SJSA1 (cell line): Measurements from ENCODE around the gene SPSB1. TPM values are rescaled to one million over a fixed set of nuclear protein-coding genes. Genes with fewer than 3 reads are reported as not detected.

Source experiments
- DNase-seq, 2 experiments: peaks; one replicate each; pipeline ENCODE4 v3.0.0-alpha.2; 2015 to 2020; ENCODE audit warnings: low spot score in 2 of 2, low read depth in 1 of 2
- H3K27ac ChIP-seq: fragments of 250-450 bp; sonication (Bioruptor Pico); 2 replicates; pipeline ENCODE4 v1.5.1; 2020; ENCODE audit warnings: mild to moderate bottlenecking, moderate library complexity
- H3K27me3 ChIP-seq: fragments of 250-450 bp; sonication (Bioruptor Pico); replicated peaks from 2 replicates; pipeline ENCODE4 v1.5.1; 2020; ENCODE audit warnings: mild to moderate bottlenecking, moderate library complexity
- H3K36me3 ChIP-seq: fragments of 250-450 bp; sonication (Bioruptor Pico); 2 replicates; pipeline ENCODE4 v1.5.1; 2020; ENCODE audit warnings: mild to moderate bottlenecking
- H3K4me1 ChIP-seq: fragments of 250-450 bp; sonication (Bioruptor Pico); replicated peaks from 2 replicates; pipeline ENCODE4 v1.6.1; 2021; ENCODE audit warnings: mild to moderate bottlenecking
- H3K4me3 ChIP-seq: fragments of 250-450 bp; sonication (Bioruptor Pico); 2 replicates; pipeline ENCODE4 v1.5.1; 2020; ENCODE audit warnings: mild to moderate bottlenecking
- H3K9me3 ChIP-seq: fragments of 250-450 bp; sonication (Bioruptor Pico); replicated peaks from 2 replicates; pipeline ENCODE4 v1.5.1; 2020; ENCODE audit warnings: mild to moderate bottlenecking
- total RNA-seq: library from RNA; depleted of rRNA; stranded (reverse); fragments of >200 nt; shearing (Covaris generic); gene quantifications from 2 replicates; pipeline ENCODE4 v1.2.3, GENCODE V29; 2014

SPSB1 gene
- total RNA-seq, 1 experiment from 2014 or later: 24.4 TPM

DNA sequence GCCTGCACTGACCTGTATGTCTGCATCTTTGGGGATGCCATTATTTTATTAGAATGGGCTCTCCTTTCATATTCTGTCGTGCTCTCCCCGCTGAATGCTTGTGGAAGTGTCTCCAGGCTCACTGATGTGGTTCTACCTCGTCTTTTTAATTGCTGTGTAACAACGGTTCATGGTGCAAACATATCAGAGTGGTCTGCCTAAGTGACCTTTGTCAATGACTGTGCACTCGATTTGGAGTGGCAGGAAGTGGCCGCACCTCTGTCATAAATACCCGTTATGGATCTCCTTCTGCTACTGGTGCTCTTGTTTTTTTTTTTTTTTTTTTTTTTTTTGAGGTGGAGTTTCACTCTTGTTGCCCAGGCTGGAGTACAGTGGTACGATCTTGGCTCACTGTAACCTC, 38.3 kb downstream of the SPSB1 start:
- DNase-seq: no peak

DNA sequence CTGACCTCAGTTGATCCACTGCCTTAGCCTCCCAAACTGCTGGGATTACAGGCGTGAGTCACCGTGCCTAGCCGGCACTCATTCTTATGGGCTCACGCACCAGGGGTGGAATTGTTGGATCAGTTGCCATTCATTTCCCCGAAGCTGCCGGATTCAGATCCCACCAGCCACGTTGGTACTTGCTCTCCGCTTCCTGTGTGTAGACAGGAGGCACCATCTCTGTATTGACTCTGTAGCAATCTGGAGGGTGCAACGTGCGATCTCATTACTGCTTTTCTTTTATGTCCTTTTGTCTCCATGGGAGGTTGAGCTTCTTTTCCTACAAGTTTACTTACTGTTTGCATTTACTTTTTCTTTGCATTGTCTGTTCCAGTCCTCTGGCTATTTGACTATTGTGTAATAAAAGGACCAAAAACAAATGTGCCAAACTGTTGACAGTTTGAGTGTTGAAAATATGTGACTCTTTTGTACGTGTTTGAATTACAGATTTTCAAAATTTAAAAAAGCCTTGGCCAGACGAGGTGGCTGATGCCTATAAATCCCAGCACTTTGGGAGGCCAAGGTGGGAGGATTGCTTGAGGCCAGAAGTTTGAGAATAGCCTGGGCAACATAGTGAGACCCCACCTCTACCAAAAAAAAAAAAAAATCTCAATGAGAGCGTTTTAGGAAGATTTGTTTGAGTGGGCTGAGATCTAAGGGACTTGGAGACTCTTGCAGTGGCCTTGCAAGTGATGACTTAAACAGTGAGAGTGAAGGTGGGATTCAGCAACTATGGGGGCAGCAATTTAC, 39.1 kb downstream of the SPSB1 start:
- H3K9me3 ChIP-seq: no peaks in the 10 kb centered on the region
- H3K4me1 ChIP-seq: peaks cover 30% of the 10 kb centered on the region
- H3K27me3 ChIP-seq: no peaks in the 10 kb centered on the region
- peaks cover 11% of the 10 kb centered on the region; the same call in 1 of the 2 replicates for H3K36me3 ChIP-seq
- peak; percentile 93 to 94 for DNase-seq
- peak overlapping the region; percentile 32 for H3K27ac ChIP-seq
- H3K4me3 ChIP-seq: no peak overlapping the region

More for the DNA sequence above, 38.3 kb downstream of the SPSB1 start:
- H3K4me1 ChIP-seq: peaks cover 38% of the 10 kb centered on the region
- no peaks in the 10 kb centered on the region for H3K9me3 ChIP-seq
- peaks cover 7% of the 10 kb centered on the region; the same call in 1 of the 2 replicates for H3K36me3 ChIP-seq
- H3K27me3 ChIP-seq: no peaks in the 10 kb centered on the region
- H3K27ac ChIP-seq: peak overlapping the region; percentile 32
- no peak overlapping the region for H3K4me3 ChIP-seq

DNA sequence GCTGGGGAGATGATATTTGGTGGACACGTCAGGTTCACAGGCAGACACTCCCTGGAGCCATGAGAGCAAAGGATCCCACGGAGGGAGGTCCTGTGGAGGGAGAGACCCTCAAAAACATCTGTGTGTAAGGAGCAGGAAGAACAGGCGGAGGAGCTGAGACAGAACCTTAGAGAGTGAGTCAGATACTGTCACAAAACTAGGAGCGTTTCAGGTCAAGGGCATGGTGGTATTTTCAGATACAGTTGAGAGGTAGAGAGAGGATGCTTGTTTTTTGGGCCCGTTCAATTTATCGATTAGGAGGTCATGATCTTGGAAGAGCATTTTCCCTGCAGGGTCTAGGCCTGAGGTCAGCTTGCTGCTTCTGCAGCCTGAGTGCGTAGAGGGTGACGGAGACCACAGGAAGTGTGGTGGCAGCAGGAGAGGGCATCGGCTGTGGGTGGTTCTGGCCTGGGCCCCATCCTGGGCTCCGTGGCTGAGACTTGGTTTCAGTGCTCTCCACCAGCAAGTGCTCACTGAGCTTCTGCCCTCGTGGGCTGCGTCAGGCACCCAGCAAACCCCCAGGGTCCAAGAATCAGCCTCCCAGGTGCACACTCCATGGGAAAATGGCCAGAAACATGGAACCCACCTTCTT, 39.9 kb downstream of the SPSB1 start:
- Histone ChIP-seq H3K4me1 (peaks cover 27% of the 10 kb centered on the region), H3K27ac (peak overlapping the region; percentile 32), H3K9me3 (no peaks in the 10 kb centered on the region), H3K36me3 (peaks cover 9% of the 10 kb centered on the region; the same call in 1 of the 2 replicates), H3K4me3 (no peak overlapping the region), H3K27me3 (no peaks in the 10 kb centered on the region)
- DNase-seq: no peak

DNA sequence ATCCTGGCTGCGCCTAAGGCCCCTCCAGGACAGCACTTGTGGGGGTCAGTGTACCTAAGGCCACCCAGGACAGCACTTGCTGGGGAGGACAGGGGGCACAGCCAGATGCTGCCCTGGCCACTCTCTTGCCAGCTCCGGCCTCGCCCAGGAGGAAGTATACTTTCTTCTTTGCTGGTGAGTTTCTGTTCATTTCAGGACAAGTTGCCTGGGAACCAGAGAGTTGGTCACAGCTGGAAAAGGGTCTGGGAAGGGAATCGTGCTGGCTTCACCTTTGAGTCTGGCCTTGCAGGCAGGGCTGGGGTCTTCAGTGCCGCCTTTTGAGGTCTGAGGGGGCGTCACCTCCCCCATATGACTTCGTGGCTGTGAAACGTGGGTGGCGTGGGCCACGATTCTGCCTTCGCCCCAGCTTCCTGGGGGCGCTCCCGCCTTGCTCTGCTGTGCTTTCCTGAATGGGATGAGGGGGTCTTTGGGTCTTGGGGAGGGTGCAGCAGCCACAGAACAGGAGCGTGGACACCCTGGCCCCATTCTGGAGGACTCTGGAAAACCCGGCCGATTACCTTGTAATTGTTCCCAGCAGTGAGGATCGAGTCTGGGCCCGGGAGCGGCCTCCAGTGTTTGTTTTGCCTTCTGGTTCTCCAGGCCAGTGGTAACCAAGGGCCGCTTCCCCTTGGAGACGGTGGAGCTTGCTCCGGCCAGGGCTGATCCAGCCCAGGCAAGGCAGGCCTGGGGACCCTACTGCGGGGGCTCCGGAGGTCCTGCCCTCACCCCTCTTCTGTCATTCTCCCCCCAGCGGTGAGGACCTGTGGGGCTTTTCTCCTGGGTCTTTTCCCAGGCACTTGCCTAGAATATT, 45.9 kb downstream of the SPSB1 start:
- Histone ChIP-seq H3K27ac (peak overlapping the region; percentile 24), H3K27me3 (no peaks in the 10 kb centered on the region)
- DNase-seq: peak in 1 of 2 experiments; percentile 66

DNA sequence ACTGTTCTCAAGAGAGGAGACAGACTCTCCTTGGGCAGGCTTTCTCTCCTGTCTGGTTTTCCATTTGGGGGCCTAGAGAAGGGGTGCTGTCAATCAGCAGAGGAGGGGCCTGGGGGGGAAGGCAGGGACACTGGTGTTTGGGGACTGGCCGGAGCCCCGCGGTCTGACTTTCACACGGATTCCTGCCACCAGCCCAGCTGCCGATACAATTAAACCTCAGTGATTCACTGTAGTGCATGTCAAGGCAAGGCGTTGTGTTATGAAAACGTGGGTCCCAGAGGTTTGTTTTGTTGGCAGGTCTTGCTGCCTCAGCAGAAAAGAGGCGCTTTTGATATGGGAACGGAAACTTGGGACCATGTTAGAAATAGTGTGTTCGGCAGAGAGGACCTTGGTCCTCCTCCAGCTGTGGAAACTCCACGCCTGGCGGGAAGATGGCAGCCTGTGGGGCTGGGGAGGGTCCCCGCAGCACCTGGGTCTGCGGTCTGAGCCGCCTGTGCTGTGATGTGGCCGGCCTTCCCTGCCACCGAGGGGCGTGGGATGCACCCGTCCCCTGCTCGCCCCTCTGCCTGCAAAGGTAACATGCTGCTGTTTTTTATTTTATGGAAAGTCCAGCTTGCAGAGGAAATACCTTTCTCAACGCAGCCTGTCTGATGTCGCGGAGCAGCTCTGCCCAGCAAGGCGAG, 47.6 kb downstream of the SPSB1 start:
- peaks cover 39% of the 10 kb centered on the region for H3K4me1 ChIP-seq
- no peak overlapping the region for H3K4me3 ChIP-seq
- no peaks in the 10 kb centered on the region for H3K27me3 ChIP-seq
- peaks cover 19% of the 10 kb centered on the region for H3K36me3 ChIP-seq
- H3K9me3 ChIP-seq: no peaks in the 10 kb centered on the region
- no peak for DNase-seq
- no peak overlapping the region for H3K27ac ChIP-seq

More for the DNA sequence above, 45.9 kb downstream of the SPSB1 start:
- no peaks in the 10 kb centered on the region for H3K9me3 ChIP-seq
- peaks cover 39% of the 10 kb centered on the region for H3K4me1 ChIP-seq
- peaks cover 20% of the 10 kb centered on the region for H3K36me3 ChIP-seq
- no peak overlapping the region for H3K4me3 ChIP-seq

DNA sequence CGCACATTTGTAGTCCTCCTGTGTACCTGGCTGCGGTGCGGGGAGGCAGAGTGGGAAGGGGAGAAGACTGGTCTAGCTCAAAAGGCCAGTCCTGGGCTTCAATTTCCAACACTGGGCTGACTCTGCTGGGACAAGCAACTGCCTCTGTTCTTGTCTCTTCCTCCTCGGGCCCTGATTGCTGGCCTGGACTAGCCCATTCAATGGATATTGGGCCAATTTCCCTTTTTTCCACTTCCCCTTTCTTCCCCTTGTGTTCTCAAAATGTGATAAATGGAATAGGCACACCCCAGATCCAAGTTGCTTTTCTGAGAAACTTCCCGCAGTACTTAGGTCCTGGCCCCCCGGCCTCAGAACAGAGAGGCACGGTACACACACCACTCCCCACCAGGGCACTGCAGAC, 48.2 kb downstream of the SPSB1 start:
- H3K27me3 ChIP-seq: no peaks in the 10 kb centered on the region
- peaks cover 19% of the 10 kb centered on the region for H3K36me3 ChIP-seq
- H3K27ac ChIP-seq: no peak overlapping the region
- H3K4me1 ChIP-seq: peaks cover 39% of the 10 kb centered on the region
- H3K9me3 ChIP-seq: no peaks in the 10 kb centered on the region
- no peak for DNase-seq
- H3K4me3 ChIP-seq: no peak overlapping the region

DNA sequence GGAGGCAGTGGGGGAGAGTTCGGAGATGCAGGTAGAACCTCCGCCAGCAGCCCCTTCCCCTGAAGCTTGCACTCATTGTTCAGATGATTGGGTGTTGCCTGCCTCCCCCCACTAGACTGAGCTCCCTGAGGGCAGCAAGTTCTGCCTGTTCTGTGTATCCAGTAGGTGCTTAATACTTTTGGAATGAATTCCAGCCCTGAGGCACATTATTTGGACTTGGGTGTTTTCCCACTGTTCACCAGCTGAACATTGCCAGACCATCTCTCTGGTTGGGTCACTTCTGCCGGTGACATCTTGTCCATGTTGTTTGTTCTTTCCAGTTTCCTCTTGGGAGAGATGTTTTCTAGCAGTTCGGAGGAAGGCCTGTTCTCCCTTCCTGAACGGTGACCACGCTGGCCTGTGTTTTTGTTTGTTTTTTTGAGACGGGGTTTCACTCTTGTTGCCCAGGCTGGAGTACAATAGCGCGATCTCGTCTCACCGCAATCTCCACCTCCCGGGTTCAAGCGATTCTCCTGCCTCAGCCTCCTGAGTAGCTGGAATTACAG, 48.7 kb downstream of the SPSB1 start:
- H3K4me3 ChIP-seq: no peak overlapping the region
- no peak overlapping the region for H3K27ac ChIP-seq
- no peaks in the 10 kb centered on the region for H3K9me3 ChIP-seq
- peaks cover 39% of the 10 kb centered on the region for H3K4me1 ChIP-seq
- DNase-seq: no peak
- H3K27me3 ChIP-seq: no peaks in the 10 kb centered on the region
- peaks cover 18% of the 10 kb centered on the region for H3K36me3 ChIP-seq

DNA sequence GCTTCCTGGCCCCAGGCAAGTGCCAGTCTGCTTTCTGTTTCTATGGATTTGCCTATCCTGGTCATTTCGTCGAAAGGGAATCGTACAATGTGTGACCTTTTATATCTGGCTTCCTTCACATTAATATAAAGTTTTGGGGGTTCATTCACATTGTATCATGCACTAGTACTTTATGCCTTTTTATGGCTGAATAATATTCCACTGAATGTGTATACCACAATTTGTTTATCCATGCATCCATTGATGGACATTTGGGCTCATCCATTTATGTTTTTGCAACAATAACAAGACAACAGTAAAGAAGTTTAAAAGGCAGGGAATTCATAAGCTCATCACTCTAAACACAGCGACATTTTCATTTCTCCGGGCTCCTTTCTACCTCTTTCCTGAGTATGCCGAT, 50.6 kb downstream of the SPSB1 start:
- Histone ChIP-seq H3K27ac (no peak overlapping the region), H3K36me3 (peaks cover 14% of the 10 kb centered on the region; the same call in 1 of the 2 replicates), H3K4me3 (no peak overlapping the region), H3K27me3 (no peaks in the 10 kb centered on the region), H3K9me3 (no peaks in the 10 kb centered on the region), H3K4me1 (peaks cover 33% of the 10 kb centered on the region)
- DNase-seq: no peak

DNA sequence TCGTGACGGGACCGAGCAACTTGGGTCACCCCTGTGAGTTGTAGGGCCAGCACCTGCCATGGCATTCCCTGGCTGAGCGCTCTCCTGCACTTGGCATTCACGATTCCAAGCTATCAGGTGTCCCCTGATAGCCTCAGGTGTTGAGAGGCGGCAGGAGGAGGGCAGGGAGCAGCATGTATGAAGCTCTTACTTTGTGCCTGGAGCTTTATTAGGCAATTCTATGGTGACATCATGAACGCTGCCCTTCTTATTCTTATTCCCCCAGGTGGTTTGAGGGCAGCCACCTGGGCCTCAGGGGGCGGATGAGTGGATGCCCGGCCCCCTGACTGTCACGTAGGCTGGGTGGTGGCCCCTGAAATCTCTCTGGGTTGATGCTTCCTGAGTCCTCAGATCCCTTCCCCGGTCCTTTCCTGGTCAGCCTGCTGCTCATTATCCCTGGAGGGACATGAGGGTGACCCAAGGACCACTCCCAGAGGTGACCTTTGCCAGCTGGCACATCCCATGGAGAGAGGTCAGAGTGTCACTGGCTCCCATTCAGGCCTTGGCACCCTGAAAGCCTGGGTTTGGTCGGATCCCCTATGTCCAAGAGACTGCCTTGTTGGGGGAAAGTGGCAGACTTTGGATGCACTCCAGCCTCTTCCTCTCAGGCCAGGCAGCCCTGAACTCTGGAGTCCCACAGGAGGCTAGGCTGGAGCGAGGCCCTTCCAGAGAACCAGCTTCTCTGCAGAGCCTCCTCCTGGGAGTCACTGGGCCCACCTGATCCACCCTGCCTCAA, 51.9 kb downstream of the SPSB1 start:
- Histone ChIP-seq H3K27me3 (no peaks in the 10 kb centered on the region), H3K27ac (no peak overlapping the region), H3K36me3 (peaks cover 20% of the 10 kb centered on the region), H3K4me1 (peaks cover 22% of the 10 kb centered on the region), H3K9me3 (no peaks in the 10 kb centered on the region), H3K4me3 (no peak overlapping the region)
- no peak for DNase-seq

DNA sequence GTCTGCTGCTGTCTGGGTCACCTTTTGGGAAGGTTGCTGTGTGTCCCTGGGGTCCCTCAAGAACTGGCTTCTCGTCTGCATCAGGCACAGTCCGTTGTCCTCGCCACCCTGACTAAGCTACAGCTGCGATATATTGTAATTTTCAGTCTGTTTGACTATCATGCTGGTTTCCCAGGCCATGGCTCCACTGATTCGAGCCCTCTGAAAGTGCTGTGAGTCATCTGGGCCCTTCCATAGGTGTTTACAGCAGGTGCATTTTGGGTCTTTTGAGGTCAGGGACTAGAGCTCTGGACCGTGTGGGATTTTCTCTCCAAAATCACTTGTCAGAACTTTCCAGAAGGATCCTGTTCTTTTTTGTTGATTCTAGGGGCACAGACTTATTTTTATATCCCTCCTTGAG, 52.8 kb downstream of the SPSB1 start:
- no peak for DNase-seq
- no peaks in the 10 kb centered on the region for H3K9me3 ChIP-seq
- H3K27ac ChIP-seq: no peak overlapping the region
- no peaks in the 10 kb centered on the region for H3K27me3 ChIP-seq
- H3K36me3 ChIP-seq: peaks cover 22% of the 10 kb centered on the region
- no peak overlapping the region for H3K4me3 ChIP-seq
- H3K4me1 ChIP-seq: peaks cover 22% of the 10 kb centered on the region

DNA sequence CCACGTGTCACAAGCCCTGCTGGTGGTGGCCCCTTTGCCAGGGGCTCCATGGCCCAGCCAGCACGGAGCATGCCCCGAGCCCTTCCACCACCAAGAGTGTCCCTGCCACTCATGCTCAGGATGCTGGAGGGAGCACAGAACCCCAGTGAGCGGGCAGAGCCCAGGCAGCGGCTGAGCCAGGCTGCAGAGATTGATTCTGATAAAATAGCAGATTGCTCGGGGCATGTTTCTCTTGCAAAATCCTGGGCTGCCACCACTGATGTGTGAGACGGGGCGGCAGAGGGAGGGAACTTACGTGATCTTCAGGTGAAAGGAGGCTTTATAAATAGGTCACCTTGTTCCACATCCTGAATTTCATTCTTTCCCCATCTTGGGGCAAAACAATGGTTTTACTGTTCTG, 53.2 kb downstream of the SPSB1 start:
- H3K27me3 ChIP-seq: no peaks in the 10 kb centered on the region
- no peaks in the 10 kb centered on the region for H3K9me3 ChIP-seq
- peaks cover 24% of the 10 kb centered on the region for H3K4me1 ChIP-seq
- no peak overlapping the region for H3K27ac ChIP-seq
- no peak for DNase-seq
- no peak overlapping the region for H3K4me3 ChIP-seq
- H3K36me3 ChIP-seq: peaks cover 25% of the 10 kb centered on the region

DNA sequence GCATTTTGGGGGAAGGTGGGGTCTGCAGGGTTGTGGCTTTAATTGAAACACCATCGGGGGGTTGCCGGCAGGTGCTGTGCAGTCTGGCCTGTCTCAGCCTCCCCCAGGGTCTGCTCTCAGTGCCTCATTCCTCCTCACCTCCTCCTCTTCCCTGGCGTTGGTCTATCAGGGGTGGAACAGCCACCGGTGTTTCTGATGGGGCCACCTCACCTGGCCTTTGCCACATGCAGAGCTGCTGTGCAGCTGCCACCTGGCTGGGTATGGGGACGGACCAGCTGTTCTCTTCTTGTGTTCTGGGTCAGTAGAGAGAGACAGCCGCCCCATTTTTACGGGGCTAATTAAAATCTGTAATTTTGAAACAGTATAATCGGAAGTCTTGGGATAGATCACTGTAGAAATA, 53.9 kb downstream of the SPSB1 start:
- Histone ChIP-seq H3K36me3 (peaks cover 25% of the 10 kb centered on the region), H3K4me1 (peaks cover 25% of the 10 kb centered on the region), H3K9me3 (no peaks in the 10 kb centered on the region), H3K27me3 (no peaks in the 10 kb centered on the region), H3K4me3 (no peak overlapping the region), H3K27ac (no peak overlapping the region)
- DNase-seq: no peak
